ENCODE measurements around the gene VPS37B.

The VPS37B gene

GRCh38 chr12:122891661-122892525, 4.0 kb downstream of the VPS37B start:
- H3K27ac ChIP-seq = no peak overlapping the region
- no peak for TF ChIP-seq CTCF (conservative IDR thresholded peaks at IDR 0.05)

GRCh38 chr12:122889761-122890520, 6.0 kb downstream of the VPS37B start:
- peak overlapping the region; percentile 88 for H3K27ac ChIP-seq
- TF ChIP-seq CTCF (conservative IDR thresholded peaks at IDR 0.05) = no peak

GRCh38 chr12:122888232-122888752, 7.6 kb downstream of the VPS37B start:
- peak overlapping the region; percentile 88 for H3K27ac ChIP-seq
- no peak for TF ChIP-seq CTCF (conservative IDR thresholded peaks at IDR 0.05)

- TF ChIP-seq CTCF (conservative IDR thresholded peaks at IDR 0.05) = no peak
- peak overlapping the region; percentile 88 for H3K27ac ChIP-seq
Measured at GRCh38 chr12:122887819-122888212, 8.1 kb downstream of the VPS37B start.

- H3K27ac ChIP-seq = peak overlapping the region; percentile 88
- no peak for TF ChIP-seq CTCF (conservative IDR thresholded peaks at IDR 0.05)
Measured at GRCh38 chr12:122886851-122887818, 8.8 kb downstream of the VPS37B start.

GRCh38 chr12:122886161-122886560, 9.8 kb downstream of the VPS37B start:
- H3K27ac ChIP-seq = no peak overlapping the region
- no peak for TF ChIP-seq CTCF (conservative IDR thresholded peaks at IDR 0.05)

All from VCaP (cell line).